DMS53 treated with DMSO at 0.1 percent for 48 hours (cell line): ENCODE data around the gene RAD51B.

Experiments
- DNase-seq: peaks from one replicate; lab custom pipeline; 2025; ENCODE audit not compliant: unreplicated experiment; lab: John Stamatoyannopoulos, UW

RAD51B gene

DNA sequence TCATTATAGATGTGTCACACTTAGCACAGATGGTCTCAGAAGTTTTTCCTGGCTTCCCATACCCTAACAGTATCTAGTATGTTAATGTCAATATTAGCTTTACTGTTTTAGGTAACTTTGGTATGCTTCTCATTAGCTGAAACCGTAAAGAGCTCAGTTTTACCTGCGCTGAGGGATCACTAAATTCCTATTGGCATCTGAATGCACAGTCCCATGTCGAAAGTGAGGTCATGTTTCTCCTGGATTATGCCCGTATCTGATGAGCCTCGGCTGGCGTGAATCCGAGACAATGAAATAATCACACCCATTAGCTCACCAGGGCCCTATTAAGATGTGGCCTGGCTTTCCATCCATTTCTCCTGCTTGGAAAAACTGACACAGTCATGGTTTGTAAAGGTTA, 555.1 kb downstream of the RAD51B start:
- DNase-seq, result no peak

DNA sequence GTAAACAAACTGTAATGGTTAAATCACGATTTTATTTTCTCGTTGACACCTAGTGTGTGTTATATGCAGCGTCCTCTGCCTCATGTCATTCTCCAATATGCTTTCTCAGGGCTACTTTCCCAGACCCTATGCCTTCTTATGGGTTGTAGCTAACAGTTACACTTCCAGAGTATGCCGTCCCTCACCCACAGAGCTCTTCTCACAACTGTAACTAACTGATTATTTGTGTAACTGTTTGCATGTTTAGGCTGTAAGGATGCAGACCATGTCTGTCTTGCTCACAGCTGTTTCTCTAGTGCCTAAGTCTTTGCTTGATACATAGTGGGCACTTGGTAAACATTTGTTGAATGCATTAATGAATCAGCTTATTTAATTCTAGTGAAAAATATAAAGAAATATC, 555.8 kb downstream of the RAD51B start:
- no peak for DNase-seq

DNA sequence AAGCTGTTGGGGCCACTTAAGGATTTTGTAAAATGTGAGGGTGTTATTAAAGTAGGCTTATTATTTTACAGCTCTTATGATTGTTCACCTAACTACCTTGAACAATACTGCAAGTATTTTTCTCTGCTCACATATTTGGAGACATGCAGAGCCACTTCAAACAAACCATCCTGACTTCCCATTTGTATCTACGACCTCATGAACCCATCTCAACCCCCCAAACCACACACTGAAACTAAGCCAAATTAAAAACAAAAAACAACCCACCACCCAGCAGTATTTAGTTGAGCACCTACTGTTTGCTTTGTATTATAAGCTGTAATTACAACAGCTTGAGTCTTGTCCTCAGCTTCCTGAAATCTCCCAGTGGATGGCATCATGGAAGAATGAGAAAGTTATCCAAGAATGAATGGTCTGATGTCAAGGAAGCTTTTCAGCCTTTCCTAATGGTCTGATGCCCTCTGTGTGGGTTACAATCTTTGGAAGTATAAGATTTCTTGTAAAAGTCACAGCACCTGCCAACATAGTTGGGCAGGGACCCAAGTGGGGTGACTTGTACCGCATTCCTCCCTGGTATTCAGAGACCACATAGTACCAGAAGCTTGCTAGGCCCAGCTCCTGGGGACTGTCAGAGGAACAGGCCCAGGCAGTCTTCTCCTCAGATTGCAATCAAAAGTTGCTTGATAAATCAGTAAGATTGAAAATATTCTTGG, 556.6 kb downstream of the RAD51B start:
- no peak for DNase-seq

DNA sequence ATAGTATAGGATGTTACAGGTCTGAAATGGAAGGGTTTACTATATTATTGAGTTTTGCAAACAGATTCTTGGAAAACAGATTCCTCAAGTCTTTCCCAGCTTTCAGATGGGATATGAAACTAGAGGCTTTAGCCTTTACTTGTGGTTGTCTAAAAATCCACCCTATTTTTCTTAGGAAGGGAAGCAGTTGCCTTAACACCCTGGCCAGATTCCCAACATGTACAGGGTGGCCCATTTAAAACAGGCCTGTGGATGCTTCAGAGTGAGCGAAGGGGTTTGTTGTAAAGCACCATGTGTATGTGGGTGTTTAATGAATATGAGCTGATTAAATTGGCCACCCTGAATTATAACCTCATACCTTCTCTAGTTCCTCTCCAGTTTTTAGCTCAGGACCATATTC, 557.4 kb downstream of the RAD51B start:
- no peak for DNase-seq

DNA sequence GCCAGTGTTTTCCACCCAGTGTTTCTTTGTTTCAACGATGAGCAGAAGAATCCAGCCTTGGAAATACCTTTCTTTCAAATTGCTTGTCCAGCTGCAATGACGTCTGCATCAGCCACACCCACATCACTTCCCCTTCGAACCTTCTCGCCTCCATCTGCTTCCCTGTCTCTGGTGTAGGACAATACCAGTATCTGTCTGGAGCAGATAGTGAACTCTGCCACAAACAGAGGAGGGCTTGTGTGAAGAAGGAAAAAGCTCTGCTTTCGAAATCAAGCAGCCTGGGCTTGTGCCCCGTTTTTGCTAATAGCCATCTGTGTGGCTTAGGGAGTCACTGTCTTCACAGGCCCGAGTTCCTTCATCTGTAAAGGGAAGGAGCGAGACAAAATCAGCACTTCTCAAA, 557.9 kb downstream of the RAD51B start:
- no peak for DNase-seq

DNA sequence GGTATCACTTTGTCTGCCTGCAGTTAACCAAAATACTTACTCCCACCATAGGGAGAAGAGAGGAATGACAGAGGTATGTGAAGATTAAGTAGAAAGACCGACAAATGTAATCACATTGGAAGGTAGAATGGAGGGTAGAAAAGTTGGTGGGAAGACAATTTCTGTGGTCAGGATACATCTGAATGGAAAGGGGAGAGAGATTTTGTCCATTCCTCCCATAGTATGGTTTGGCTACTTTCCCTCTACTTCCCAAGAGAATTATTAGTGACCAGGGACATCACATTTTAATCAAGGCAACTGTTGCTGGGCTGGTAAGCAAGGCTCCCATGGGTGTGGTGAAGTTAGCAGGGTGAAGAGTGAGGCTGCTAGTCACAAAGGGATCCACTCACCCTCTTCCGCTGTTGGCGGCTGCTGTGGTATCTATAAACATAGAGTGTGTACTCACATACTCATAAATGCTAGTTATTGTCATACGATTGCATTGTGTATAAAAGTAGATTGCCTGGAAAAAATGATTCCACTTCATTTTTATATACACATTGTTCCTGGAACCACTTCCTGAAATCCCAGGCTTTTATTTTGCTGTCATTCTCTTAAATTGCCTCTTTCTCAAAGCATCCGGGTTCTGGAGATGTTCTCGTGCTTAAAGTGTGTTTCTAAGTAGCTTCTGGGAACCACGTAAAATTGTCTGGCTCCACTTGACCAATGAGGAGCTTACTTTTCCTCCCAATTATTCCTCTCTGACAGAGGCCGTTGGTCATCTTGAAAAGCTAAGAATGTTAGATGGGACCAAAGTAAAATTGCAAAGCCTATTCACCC, 560.1 kb downstream of the RAD51B start:
- DNase-seq, result no peak

DNA sequence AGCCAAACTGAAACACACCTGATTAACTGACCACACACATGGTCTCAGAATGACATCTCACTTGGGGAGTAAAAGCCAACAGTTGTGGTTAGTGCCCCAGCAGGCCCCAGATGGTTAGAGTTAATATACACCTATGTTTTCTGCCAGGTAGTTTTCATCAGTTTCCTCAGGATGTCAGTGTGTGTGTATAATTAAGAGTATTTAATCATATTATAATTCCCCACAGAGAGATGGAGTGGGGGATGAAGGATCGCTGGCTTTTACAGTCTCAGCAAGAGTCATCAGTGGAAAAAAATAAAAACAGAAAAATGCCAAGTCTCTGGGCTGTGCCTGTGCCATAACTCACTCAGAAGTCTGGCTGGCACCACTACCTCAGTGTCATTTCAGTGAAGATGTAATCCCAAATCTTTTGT, 560.8 kb downstream of the RAD51B start:
- no peak for DNase-seq

DNA sequence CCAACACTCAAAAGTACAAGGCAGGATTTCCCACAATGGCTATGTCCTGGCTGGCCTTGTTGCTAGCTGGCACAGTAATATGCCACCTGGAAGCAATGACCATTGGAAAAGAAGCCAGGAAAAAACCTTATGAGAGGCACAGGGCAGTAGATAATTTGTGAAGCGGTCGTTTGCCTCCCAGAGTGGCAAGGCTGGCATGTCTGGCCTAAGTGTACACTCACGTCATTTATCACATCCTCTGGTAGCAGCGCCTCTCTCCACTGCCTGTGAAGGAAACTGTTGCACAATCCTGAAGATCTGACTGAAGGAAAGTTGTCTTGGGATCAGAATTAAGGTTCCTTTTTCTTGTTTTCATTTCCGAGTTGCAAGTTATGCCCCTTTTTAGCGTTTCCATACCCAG, 564.8 kb downstream of the RAD51B start:
- no peak for DNase-seq

DNA sequence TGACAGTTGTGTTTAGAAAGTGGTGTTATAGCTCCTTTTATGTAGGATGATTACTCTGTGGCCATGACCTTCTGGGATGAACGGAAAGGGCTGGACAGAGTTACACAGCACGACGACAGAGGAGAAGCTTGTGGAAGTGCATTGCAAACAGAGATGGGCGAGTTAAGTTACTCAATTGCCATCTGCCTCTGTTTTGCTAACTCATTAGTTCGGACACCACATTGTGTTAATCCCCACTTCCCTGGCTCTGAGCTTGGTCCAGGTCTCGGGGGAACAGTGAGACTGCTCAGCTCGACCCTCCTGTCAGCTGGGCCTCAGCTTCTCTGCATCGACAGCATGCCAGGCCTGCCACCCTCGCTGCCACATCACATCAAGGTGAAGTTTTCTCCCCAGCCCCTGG, 565.3 kb downstream of the RAD51B start:
- DNase-seq, result no peak

DNA sequence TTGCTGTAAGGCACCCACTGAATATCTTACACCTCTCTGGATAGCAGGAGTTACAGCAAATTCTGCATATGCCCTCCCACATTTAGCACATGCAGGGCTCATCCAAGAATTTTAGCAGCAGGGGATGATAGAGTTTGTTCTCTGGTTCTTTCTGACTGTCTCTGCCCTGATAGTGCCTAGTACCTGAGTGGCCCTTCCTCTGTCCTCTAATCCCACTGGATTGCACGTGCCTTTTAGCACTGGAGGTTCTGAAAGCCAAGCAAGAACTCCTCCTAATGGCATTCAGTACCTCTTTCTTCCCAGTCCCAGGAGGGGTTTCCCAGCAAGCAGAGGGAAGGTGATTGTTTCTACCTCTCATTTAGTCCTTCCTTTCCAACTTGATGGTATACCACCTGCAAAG, 566.9 kb downstream of the RAD51B start:
- no peak for DNase-seq

DNA sequence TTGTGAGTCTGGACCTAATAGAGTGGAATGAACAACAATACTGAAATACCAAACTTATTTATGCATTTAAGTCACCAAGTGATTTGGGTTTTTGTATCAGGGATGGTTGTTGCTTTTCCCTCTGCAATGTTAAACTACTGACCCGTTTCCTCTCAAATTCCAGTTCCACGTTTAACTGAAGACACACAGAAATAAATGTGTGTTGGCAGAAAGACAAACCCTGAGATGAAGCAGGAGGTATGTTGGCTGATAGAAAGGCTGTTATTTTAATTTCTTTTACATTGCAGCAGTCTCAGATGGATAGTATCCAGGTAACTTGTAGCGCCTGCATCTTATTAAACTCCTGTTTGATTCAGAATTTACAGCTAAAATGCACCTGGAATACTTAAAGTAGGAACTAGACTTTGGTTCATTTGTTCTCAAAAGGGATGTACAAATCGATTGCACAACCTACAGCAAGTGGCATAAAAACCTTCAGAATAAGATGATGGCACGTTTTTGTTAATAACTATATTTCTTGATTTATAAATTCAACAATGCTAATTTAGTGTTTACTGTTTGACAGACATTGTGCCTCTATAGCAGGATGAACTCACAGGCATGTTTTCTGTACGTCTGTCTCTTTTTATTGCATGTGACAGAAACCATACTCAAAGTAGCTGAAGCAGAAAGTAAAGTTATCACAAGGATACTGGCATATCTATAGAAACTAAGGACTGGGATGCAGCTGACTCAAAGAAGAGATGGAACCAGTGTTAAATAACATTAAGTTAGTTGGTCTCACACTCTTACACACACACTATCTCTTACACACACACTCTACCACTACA, 567.6 kb downstream of the RAD51B start:
- DNase-seq, result no peak

DNA sequence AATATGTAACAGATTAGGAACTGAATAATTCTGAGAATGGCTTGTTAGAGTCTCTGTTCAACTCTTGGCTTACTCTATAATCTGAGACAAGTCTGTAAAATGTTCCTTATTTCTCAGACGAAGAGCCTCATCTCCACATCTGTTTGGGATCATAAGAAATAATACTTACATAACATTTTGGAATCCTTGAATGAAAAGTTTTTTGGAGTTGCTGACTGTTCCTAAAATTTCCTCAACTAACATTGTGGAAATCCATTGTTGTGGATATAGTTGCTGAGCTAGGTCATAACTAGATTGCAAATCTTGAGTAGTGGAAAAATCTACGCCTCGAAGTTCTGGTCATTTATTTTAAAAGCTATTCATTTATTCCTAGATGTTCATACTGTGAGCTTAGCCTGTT, 570.4 kb downstream of the RAD51B start:
- no peak for DNase-seq

DNA sequence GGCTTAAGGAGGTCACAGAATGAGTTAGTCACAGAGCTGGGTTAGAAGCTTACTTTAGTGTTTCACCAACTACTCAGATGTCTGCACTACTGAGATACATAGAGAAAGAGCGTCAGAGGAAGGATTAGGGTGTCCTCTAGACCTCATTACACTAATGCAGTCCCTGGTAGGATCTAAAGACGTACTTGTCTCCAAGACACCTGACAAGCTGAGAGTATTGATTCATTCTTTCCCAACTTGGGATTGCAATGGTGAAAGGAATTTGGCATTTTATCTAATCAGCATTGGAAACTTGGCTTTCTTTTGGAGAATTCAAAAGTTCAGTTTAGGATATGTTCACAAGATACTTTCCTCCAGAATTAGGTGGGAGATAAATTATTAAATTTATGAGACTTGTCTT, 571.2 kb downstream of the RAD51B start:
- DNase-seq, result no peak

DNA sequence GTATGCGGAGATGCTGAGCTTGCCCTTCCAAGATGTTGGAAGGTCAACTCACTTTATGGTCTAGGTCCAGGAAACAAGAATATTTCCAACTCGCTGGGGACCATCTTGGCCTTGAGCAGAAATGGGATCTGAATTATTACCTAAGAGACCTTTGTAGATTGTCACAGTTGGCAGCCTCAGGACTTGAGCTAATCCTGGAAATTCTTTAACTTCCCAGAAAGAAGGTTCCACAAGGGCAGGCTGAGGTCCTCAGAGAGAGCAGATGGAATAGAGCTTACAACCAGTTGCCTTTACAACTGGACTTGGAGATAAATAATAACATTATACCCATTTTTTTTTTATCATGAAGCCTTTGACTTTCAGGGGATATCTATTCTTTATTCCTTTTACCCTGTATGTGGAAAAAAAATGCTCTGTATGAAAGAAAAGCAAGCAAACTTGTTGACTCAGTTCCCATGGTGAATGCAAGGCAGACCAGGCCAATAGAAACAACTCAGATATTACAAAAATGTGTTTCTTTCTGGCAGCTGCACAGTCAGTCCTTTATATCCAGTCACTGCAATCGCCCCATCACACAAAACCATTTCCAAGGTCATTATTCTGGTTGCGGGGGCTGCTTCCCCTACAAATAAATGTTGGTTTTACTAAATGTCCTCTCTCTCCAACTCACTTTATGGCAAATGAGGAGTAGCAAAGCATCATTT, 571.9 kb downstream of the RAD51B start:
- DNase-seq, result no peak

DNA sequence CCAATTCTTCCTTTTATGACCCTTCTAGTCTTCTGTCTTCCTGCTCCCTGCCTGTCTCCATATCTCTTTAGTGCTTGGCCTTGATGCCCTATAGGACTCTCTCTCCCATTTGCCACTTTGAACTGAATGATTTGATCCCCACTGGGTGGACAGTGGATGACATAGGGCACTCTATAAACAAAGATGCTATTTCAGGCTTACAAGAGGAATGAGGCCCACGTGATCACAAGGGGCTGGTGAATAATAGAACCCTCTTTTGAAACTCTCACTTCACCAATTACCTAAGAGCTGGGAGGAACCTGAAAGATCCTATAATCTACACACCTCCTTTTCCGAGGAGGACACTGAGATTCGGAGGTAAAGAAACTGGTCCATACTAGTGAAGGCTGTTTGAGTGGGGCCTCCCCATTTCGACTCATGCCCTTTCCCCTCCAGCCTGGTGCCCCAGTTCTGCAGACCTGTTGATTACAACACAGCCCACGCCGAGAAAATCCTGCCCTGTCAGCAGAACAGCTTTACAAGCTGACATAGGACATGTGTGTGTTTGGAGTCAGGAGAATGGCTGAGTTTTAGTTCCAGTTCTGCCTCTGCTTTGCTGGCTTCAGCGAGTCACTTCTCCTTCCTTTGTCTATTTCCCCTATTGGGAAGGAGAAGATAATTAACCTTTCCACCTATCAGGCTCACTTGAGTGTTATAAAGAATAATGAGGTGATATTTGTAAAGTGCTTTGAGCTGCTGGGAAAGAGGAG, 573.0 kb downstream of the RAD51B start:
- DNase-seq, result no peak

DNA sequence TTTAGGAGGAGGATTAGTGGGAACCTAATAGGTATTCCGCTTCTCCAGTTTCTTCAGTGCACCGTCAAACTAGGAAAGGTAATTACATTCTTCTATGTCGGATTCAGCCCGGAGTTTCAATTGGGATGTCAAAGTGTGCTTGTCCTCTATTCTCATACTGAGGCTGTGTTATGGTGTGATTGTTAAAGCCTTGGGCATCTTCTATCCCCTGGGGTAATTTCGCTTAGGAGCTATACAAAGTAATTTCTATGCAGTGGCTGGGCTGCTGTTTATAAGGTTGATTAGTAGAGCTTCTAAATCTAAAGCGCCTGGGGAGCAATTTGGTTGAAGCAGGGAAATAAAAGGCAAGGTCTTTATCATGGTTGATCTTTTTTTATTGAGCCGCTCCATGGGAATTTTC, 573.7 kb downstream of the RAD51B start:
- no peak for DNase-seq

DNA sequence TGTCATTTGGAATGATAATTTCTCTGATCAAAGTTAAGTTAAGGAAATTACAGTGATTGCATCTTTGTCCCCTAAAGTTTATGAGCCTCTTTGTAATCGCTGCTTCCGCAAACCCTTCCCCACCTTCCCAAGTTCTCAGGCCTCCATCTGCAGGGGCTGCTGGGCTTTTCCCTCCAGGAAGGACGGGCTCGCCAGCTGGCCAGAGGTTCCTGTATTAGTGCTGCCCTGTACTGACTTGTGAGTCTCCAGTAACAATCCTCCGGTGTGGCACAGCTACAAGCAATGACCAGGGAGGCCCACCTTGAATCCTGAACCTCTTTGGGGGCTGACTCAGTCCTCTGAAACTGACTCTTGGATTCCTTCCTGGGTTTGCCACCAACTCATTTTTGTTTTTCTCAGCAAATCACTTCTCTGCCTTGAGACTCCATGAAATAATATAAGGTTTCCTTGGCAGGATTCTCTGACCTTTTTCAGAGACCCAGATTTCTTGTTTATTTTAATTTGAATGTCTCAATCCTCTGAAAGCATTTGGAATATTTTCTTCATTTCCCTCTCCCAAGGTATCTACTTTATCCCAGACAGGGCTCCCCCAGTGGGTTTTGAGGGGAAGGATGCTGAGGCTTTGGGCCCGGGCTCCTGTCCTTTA, 574.7 kb downstream of the RAD51B start:
- no peak for DNase-seq

DNA sequence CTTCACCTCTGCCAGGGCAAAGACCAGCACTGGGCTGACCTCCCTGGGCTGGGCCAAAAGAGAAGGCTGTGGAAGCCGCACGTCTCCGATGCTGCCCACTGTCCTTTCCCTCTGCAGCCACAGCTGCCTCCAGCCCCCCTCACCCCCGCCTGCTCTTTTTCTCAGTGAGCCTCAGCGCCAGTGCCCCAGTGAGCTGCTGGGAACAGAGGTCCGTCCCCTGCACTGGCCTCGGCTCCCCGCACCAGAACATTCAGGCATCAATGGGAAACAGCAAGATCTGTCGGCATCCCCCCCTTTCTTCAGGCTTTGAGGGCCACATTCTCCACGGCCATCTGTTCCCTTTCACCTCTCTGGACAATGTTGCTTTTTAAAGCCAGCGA, 575.2 kb downstream of the RAD51B start:
- no peak for DNase-seq

DNA sequence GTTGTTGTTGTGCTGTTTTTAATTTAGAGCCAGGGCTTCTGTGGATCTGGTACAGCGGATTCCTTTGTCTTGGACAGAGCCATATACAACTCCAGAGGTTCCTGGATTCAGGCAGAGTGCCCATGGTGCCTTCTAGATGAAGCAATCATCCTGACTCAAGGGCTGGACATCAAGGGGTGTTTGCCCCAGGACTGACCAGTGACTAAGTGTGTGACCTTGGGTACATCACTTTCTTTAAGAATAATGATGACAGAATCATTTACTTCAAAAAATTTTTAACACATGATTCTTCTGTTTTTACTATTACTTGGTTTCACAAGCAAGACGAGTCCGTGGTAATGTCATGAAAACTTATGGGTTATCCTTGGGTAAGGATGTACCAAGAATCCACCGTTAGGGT, 576.0 kb downstream of the RAD51B start:
- no peak for DNase-seq

DNA sequence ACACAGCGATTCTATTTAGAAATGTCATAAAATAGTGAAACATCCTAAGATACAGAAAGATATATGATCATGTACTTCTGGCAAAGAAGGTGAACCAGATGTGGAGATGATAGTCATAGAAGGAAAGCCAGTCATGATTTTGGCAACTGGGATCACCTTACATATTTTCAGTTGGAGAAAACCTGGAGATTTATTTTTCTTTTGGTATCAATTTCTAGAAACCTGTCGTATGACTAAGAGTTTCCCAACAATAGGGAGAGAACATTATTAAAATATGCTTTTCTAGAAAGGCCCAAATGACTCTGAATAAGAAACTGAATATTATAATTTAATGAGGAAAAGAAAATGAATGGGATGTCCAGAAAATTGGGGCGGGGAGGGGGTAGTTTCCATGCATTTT, 576.9 kb downstream of the RAD51B start:
- no peak for DNase-seq
